Smooth muscle cell of the brain vasculature (primary cell): ENCODE results near the gene TM9SF2.

Experiments used
- DNase-seq: peaks from one replicate; pipeline ENCODE4 v3.0.0-alpha.2; 2012; ENCODE audit warnings: low read depth, low spot score

Gene TM9SF2

DNA sequence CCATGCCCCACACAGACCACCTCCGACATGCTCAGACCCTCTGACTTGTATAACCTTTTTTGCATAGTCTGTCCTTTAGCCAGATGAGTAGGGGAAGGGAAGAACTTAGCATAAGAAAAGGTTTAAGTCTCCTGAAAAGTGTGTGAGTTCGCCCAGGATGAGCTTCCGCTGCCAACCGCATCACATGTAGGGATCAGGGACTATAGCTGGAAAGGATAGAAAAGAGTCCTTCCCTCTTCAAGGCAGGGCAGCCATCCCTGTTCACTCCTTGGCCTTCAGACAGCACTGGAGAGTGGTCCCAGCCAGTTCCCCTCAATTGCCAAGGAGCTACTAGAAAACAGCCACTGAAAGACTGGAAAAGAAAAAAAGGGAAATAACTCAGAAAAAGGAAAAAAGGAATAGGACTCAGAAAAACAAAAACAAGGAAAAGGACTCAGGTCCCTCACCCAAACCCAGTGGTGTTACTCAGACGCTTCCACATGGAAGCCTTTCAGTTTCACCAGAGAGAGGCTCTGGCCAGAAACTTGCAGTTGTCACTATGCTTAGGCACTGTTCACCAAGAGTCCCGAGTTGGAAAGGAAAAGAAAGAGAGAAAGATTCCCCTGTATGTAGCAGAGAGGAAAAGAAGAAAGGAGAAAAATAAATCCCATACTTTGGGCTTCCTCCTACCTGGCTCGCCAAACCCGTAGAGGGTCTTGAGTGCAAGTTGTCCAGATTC is 5.6 kb upstream of the TM9SF2 start:
- no peak for DNase-seq

DNA sequence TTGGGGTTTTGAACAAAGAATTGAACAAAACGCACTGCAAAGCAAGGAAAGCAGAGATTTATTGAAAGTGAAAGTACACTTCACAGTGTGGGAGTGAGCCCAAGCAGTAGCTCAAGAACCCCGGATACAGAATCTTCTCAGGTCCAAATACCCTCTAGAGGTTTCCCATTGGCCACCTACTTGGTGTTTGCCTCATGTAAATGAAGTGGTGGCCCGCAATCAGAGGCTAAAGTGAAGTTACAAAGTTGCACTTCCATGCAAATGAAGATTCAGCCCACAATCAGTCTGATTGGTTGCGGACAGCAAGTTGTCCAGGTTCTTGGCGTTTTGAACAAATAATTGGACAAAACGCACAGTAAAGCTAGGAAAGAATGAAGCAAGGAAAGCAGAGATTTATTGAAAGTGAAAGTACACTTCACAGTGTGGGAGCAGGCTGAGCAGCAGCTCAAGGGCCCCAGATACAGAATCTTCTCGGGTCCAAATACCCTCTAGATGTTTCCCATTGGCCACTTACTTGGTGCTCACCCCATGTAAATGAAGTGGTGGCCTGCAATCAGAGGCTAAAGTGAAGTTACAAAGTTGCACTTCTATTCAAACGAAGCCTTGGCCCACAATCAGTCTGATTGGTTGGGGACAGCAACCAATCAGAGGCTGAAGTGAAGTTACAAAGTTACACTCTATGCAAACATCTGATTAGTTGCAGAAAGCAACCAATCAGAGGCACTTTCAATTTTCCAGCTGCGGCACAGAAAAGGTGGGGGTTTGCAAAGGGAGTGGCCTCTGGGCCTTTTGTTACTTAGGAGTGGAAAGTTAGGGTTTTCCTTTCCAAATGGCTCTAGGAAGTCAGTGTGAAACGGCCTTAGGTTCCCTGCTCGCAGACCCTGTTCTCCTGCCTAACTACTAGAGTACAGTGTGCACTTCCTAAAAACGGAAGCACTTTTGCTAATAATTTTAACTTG is 4.8 kb upstream of the TM9SF2 start:
- no peak for DNase-seq

DNA sequence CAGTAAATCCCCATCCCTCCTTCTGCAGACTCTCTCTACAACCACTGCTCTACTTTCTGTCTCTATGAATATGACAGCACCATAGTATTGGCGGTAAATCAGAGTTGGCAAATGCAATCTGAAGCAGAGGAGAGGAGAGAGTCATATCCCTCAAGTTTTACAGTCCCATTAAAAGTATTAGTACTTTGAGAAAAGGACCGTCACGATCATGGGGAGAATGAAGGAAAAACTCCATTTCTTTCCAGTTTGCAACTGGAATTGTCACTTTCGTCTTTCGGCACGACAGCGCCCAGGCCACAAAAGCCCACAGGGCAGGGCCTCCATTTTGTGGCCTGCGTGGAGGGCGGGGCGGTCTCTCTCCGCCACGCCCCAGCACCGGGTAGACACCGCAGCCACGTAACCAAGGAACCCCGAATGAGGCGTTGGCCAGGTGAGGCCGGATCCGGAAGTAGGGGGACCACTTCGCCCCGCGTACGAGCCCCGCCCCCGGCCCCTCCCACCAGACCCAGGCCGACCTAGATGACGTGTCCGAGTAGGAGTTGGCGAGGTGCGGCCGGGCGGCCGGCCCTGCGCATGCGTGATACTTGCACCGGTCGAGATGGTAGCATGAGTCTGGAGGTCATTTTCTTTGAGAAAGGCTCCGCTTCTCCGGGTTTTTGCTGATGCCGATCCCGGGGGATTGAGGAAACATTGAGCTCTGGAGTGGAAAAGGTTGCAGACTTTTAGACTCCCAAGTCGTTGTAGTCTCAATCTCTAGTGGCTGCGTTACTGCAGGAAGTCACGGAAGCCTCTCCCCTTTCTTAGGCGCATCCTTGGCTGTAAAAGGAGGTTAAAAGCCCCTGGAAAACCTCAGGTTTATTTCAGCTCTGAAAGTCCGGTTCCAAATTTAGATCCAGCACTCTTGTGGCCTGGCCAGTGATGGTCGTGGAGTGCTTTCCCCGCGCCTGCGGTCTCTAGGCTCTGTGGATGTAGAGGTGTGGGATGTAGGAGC is 2.8 kb upstream of the TM9SF2 start:
- DNase-seq: peak; percentile 93

DNA sequence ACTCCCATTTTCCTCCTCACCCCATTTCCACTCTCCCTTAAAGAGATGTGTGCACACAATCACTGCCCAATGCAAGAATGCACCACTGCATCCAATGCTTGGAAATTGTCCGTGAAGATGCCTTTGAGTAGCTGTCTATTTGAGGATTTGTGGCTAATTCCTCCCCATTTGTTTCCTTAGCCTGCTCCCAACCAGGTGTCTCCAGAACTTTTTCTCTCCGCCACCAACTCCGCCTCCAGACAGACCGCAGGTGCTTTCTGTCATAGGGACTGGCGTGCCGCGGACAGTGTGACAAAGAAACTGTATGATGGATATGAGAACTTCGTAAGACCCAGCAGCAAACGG is 461 bp upstream of the TM9SF2 start:
- no peak for DNase-seq

DNA sequence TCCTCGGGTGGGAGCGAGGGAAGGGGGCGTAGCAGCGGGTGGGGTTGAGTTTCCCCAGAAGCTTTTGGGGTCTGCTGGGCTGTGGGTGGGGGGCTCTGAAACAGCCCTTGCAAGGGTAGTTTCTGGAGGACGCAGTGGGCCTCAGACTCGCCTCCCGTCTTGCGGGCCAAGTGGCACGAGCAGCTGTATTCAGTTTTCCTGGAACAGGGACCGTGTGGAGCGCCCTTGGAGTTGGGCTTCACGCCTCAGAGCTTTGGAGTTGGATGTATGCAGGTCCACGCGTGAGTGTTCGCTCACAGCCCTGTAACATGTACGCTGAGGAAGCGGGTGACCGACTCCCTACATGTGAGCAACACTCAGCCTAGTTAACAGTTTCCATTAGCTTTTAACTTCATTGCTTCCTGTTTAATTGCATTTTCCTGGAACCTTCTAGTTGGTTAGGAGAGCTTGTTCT is 603 bp downstream of the TM9SF2 start:
- no peak for DNase-seq

DNA sequence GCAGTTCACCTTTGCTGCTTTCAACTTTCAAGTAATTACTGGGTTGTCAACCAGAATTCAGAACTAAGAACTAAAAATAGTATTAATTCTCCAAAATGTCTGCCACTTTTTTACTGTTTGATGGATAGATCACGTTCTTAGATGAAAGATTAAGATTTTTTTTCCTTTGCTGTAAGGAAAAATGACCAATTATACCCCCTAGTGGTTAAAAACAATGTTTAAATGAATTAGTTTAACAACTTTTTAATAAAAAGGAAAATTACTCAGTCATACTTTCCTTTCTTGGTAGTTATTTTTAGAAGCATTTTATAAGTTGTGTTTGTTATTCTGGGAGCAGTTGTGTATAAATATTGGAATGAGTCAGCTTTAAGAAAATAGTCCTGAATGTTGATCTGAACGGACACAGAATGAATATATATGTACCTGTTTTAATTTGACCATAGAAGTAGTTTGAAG is 4.6 kb downstream of the TM9SF2 start:
- no peak for DNase-seq

DNA sequence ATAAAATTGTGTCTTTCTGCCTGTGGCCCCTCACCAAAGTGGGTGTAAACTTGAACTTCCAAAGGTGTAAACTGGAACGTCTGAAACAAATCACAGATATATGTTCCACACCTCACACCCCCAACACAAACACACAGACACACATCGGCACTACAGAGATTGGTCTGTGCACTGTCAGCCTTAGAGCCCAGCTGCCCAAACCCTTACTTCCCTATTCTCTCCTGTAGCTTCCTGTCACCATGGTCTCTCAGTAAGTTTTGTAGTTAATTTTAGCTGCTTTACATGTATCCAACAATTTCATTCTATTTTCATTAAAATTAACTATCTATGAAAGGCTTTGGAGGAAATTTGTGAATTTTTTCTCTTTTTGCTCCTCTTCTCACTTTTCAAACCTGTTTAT is 5.4 kb downstream of the TM9SF2 start:
- DNase-seq: no peak

DNA sequence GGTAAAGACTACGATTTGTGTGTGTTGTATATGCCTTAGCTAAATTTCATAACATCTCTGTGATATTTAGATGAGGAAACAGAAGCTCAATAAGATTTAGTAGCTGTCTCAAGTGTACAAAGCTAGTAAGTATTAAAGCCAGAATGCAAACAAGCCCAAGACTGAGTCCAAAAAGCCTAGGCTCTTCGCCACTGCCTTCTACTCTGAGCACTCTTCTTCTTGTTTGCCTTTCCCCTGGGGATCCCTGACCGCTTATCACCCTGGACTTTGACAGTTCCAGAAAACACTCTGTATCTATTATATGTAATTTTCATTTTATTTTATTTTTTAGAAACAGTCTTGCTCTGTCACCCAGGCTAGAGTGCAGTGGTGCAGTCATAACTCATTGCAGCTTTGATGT is 5.8 kb downstream of the TM9SF2 start:
- no peak for DNase-seq

DNA sequence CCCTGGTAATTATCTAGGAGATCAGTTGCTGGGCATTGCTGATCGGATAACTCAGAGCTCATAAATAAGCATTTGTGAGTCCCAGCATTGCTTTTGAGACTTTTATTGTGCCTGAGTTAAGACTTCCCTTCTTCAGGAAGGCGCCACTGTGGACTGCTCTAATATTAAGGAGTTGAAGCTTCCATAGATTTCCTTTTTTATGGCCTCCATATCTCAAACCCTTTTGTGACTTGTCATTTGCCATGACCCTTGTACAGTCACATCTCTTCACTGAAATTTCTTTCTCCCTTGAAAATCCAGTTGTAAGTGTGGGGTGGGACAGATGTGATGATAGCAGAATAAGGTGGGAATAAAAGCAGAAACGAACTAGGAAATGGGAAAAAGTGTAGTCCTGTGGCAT is 6.3 kb downstream of the TM9SF2 start:
- DNase-seq: no peak

DNA sequence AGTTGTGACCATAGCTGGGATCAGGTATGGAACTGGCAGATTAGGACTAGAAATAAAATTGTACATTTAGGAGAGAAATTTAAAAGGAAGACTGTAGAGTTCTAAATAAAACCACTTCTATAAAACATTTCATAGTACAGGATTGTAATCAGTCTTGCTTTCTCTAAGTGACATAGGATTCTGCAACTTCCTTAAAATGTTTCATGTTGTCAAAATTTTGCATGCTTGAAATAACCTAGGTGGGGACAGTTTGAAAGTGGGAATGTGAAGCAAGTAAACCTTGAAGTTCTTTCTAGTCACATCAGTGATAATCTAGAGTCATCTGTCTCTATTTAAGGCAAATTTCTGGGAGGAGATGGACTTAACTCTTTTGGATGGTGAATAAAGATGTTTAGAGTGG is 6.7 kb downstream of the TM9SF2 start:
- DNase-seq: no peak

DNA sequence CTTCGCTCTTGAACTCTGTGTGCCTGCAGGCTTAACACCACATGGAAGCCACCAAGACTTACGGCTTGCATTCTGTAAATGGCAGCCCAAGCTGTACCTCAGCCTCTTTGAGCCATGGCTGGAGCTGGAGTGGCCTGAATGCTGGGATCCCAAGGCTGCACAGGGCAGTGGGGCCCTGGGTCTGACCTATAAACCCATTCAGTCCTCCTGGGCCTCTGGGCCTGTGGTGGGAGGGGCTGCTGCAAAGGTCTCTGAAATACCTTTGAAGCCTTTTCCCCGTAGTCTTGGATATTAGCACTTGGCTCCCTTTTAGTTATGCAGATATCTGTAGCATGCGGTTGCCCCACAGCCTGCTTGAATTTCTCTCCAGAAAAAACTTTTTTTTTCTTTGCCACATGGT is 8.2 kb downstream of the TM9SF2 start:
- no peak for DNase-seq

DNA sequence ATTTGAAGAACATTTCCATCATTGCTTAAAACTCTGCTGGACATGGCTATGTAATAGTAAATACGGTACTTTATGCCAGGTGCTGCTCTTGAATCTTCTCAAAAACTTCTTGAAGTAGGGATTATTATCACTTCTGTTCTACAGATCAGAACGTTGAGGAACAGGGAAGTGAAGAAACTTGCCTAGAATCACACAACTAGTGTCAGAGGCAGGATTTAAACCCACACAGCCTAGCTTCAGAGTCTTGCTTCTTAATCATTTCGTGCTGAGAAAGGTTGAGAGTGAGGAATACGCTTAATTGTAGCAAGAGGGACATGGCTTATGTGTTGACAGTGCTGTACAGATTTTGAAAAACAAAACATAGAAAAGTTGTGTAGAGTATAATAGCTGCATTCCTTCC is 13.5 kb downstream of the TM9SF2 start:
- DNase-seq: no peak

DNA sequence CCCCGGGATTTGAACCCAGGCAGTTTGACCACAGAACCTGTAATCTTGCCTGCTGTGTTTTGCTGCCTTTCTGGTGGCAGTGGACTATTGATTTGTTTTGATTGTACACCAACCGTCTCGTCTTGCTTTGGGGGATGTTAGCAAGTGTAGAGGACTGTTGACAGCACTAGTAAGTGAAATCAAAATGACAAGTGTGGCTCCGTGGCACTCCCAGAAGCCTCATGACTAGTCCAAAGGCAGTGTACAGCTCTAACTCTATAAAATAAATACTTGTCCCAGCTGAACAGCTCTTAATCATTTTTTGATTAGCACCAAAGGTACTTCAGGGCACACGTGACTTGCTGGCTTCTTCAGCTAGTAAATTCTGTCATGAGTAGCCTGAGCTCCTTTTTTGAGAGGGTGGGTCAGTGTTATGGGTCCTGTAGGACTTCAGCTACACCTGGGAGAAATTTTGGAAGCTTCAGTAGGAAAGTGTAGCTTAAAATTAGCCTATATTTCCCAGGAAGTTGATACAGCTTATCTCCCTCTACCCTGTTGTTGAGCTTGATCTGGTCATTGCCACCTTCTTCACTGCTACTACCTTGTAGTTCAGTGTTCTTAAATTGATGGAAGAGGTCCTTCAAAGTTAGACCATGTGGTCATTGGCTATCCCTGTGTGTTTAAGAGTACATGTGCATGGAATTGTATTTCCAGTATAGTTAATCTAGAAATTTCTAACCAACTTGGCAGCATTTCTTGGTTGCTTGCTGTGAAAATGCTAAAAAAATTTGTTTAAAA is 15.1 kb downstream of the TM9SF2 start:
- DNase-seq: no peak

DNA sequence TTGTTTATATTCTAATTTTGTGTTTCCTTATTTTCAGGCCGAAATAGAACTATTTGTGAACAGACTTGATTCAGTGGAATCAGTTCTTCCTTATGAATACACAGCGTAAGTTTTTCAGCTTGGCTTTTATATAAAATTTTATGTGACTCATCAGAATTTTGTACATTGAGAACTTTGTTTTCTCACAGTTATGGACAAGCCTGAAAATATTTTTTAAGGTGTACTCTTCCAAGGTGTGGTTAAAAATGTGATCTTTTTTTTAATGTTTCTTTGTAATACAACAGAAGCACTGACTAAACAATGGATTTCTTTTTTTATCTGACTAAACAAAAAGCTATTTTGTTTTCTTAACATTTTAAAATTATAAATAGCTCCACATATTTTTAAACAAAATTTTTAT is 16.3 kb downstream of the TM9SF2 start:
- DNase-seq: no peak

DNA sequence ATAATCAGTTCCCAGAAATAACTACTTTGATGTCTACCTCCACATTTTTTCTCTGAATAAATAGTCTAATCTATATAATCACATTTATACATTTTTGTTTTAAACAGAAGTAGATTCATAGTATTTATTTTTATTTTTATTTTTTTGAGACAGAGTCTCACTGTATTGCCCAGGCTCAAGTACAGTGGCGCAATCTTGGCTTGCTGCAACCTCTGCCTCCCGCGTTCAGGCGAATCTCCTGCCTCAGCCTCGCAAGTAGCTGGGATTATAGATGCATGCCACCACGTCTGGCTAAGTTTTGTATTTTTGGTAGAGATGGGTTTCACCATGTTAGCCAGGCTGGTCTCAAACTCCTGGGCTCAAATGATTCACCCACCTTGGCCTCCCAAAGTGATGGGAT is 16.7 kb downstream of the TM9SF2 start:
- DNase-seq: no peak

DNA sequence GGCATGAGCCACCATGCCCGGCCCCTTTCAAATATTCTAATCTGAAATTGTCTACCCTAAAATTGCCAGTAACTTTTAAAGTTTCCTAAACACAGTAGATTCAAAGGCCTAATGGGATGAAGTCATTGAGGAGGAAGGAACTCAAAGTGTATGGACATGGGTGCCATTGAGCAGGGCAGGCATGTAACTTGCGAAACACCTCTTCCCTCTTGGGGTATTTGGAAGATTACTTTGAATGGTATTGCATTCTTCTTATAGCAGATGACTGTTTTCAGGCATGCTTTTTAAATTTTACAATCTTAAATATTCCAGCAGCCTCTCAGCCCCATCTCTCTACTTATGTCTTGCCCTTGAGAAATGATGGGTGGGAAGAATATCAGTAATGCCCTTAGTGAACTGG is 21.0 kb downstream of the TM9SF2 start:
- DNase-seq: no peak

DNA sequence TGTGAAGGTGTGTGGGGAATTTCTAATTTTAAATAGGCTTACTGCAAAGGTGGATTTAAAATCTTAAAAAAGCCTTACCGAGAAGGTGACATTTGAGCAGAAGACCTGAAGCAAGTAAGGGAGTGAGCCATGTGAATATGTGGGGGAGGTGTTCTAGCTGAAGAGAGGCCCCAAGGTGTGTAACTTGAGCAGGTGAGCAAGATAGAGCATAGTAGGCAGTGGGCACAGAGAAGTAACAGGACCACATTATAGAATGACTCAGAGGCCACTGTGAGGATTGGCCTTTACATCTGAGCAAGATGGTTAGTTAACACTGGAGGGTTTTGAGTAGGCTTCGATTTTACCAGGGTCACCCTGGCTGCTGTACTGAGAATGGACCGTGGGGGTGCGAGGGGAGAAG is 22.6 kb downstream of the TM9SF2 start:
- DNase-seq: no peak

DNA sequence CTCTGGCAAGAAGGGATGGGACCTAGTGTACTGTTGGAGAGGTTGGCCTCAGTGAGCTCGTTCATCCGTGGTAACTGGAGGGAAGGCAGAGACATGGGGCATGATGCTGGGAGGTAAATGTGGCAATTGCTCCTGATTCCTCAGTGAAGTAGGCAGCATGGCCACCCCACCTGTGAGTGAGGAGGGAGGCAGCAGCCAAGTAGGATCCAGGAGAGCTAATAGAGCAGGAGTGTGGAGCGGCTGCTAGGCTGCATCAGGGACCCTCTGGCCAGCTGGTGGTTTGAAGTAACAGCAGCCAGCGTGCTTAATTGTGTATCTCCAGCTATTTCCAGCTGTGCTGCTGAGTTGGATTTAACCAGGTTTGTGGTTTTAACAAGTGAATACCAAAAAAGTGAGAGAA is 24.7 kb downstream of the TM9SF2 start:
- DNase-seq: no peak

DNA sequence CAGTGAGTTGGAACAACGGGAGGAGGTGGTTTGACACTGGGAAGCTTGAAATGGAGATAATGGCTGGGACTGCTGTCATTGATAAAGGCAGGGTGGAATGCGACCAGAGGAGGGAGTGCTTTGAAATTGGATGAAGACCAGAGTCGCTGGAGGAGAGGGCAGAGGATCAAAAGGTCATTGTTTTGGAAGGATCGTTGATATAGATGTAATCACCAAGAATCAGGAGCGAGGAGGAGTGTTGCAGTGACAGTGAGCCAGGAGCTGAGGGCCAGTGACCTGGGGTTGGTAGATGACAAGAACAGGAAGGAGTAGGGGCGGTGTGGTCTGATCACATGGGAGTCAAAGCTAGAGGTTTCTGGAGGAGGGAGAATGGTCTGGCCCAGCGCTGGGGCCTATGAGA is 25.3 kb downstream of the TM9SF2 start:
- DNase-seq: no peak

DNA sequence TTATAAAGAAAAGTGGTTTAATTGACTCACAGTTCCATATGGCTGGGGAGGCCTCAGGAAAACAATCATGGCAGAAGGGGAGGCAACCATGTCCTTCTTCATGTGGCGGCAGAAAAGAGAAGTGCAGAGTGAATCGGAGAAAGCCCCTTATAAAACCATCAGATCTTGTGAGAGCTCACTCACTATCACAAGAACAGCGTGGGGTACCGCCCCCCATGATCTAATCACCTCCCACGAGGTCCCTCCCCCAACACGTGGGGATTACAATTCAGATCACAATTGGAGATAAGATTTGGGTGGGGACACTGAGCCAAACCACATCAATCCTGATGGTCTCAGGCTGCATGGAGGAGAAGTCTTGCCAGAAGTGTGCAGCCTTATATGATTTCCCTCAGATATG is 26.0 kb downstream of the TM9SF2 start:
- DNase-seq: no peak

DNA sequence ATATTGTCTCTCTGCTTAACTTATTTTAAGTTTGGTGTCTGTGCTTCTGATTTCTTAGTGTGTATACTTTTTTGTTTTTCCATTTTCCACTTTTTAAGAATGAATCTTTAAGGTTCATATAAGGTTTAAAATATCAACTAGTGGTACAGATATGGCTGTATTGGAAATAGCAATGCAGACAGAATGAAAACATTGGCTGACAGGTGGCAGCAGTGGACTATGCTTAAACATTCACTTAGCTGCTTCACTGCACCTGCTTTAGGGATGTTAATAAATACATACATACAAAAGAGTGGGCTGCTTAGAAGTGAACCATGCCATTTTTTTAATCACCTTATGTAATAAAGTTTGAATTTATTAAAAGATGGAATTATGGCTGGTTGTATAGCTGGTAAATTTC is 27.3 kb downstream of the TM9SF2 start:
- DNase-seq: no peak
